H9 (cell line): ENCODE data around the gene ABCE1. TPM values are rescaled to one million over a fixed set of nuclear protein-coding genes. Genes with fewer than 3 reads are reported as not detected.

Experiments
- DNase-seq: peaks from one replicate; pipeline ENCODE4 v3.0.0-alpha.2; 2017
- H2AFZ ChIP-seq: one replicate; pipeline ENCODE4 v1.6.1; 2013; ENCODE audit warnings: mild to moderate bottlenecking, low read length, control low read depth, moderate library complexity
- H2AK5ac ChIP-seq: 2 replicates; pipeline ENCODE4 v1.6.1; 2013; ENCODE audit warnings: low read length, control low read depth, mixed read lengths; ENCODE audit not compliant: insufficient read length
- H2BK120ac ChIP-seq: one replicate; pipeline ENCODE4 v1.6.1; 2013; ENCODE audit warnings: low read depth, mild to moderate bottlenecking, low read length, control low read depth, inconsistent platforms; ENCODE audit not compliant: poor library complexity, severe bottlenecking
- H2BK12ac ChIP-seq: 2 replicates; pipeline ENCODE4 v1.6.1; 2013; ENCODE audit warnings: low read length, control low read depth, mixed read lengths, low read depth; ENCODE audit not compliant: insufficient read length
- H2BK15ac ChIP-seq: 2 replicates; pipeline ENCODE4 v1.6.1; 2013; ENCODE audit warnings: low read depth, low read length, control low read depth
- H2BK20ac ChIP-seq: one replicate; pipeline ENCODE4 v1.6.1; 2013; ENCODE audit warnings: low read depth, mild to moderate bottlenecking, low read length, control low read depth, inconsistent platforms; ENCODE audit not compliant: poor library complexity, severe bottlenecking
- H2BK5ac ChIP-seq: 2 replicates; pipeline ENCODE4 v1.6.1; 2013; ENCODE audit warnings: low read length, control low read depth, mixed read lengths; ENCODE audit not compliant: insufficient read length
- H3K14ac ChIP-seq: 2 replicates; pipeline ENCODE4 v1.6.1; 2013; ENCODE audit warnings: low read length, control low read depth; ENCODE audit not compliant: insufficient read depth
- H3K18ac ChIP-seq: 2 replicates; pipeline ENCODE4 v1.6.1; 2013; ENCODE audit warnings: low read depth, mild to moderate bottlenecking, mixed read lengths, low read length, control low read depth; ENCODE audit not compliant: insufficient read length
- H3K23ac ChIP-seq: 2 replicates; pipeline ENCODE4 v1.6.1; 2013; ENCODE audit warnings: low read length, control low read depth, mixed read lengths, low read depth; ENCODE audit not compliant: insufficient read length
- H3K23me2 ChIP-seq: 2 replicates; pipeline ENCODE4 v1.6.1; 2013; ENCODE audit warnings: low read depth, mild to moderate bottlenecking, mixed read lengths, low read length, control low read depth; ENCODE audit not compliant: insufficient read length, poor library complexity, severe bottlenecking
- H3K27ac ChIP-seq: 2 replicates; pipeline ENCODE4 v1.5.1; 2013; ENCODE audit warnings: low read length, control low read depth, mixed read lengths, low read depth; ENCODE audit not compliant: insufficient read length
- H3K27me3 ChIP-seq: 2 replicates; pipeline ENCODE4 v1.6.1; 2013; ENCODE audit warnings: low read length, control low read depth, inconsistent platforms; ENCODE audit not compliant: insufficient read depth
- H3K4ac ChIP-seq: 2 replicates; pipeline ENCODE4 v1.6.1; 2013; ENCODE audit warnings: low read depth, mild to moderate bottlenecking, control low read depth, inconsistent platforms, low read length, moderate library complexity
- H3K4me1 ChIP-seq: 2 replicates; pipeline ENCODE4 v1.6.1; 2013; ENCODE audit warnings: low read length, control low read depth, inconsistent platforms; ENCODE audit not compliant: insufficient read depth
- H3K4me2 ChIP-seq: 2 replicates; pipeline ENCODE4 v1.6.1; 2013; ENCODE audit warnings: low read length, control low read depth, mixed read lengths; ENCODE audit not compliant: insufficient read length, insufficient read depth
- H3K56ac ChIP-seq: 2 replicates; pipeline ENCODE4 v1.6.1; 2013; ENCODE audit warnings: low read depth, mild to moderate bottlenecking, mixed read lengths, low read length, control low read depth; ENCODE audit not compliant: insufficient read length
- H3K79me1 ChIP-seq: 2 replicates; pipeline ENCODE4 v1.6.1; 2013; ENCODE audit warnings: low read depth, mild to moderate bottlenecking, moderate library complexity, low read length, control low read depth, inconsistent platforms; ENCODE audit not compliant: insufficient read depth, poor library complexity, severe bottlenecking
- H3K79me2 ChIP-seq: 2 replicates; pipeline ENCODE4 v1.6.1; 2013; ENCODE audit warnings: low read length, control low read depth, inconsistent platforms; ENCODE audit not compliant: insufficient read depth
- H3K9ac ChIP-seq: 2 replicates; pipeline ENCODE4 v1.6.1; 2013; ENCODE audit warnings: low read length, control low read depth, mixed read lengths; ENCODE audit not compliant: insufficient read length; ENCODE audit errors: extremely low read depth
- H3K9me3 ChIP-seq: one replicate; pipeline ENCODE4 v1.6.1; 2013; ENCODE audit warnings: low read depth, low read length, inconsistent platforms; ENCODE audit not compliant: control insufficient read depth
- H3T11ph ChIP-seq: one replicate; pipeline ENCODE4 v1.6.1; 2013; ENCODE audit warnings: mild to moderate bottlenecking, low read length, control low read depth, inconsistent platforms
- H4K20me1 ChIP-seq: one replicate; pipeline ENCODE4 v1.6.1; 2013; ENCODE audit not compliant: control insufficient read depth, insufficient read length, insufficient read depth
- H4K5ac ChIP-seq: 2 replicates; pipeline ENCODE4 v1.6.1; 2013; ENCODE audit warnings: low read depth, mild to moderate bottlenecking, mixed read lengths, low read length, control low read depth; ENCODE audit not compliant: insufficient read length
- H4K8ac ChIP-seq: replicated peaks from 2 replicates; pipeline ENCODE4 v1.6.1; 2013; ENCODE audit warnings: low read length, control low read depth, mixed read lengths, low read depth; ENCODE audit not compliant: insufficient read length
- H4K91ac ChIP-seq: 2 replicates; pipeline ENCODE4 v1.6.1; 2013; ENCODE audit warnings: low read depth, mild to moderate bottlenecking, moderate library complexity, mixed read lengths, low read length, control low read depth; ENCODE audit not compliant: insufficient read length
- H3K27ac Mint-ChIP-seq, 3 experiments: 2 replicates in 2 of 3; 3 replicates in 1 of 3; pipeline ENCODE4 v1.8.0; 2020 to 2021; ENCODE audit warnings: mixed read lengths in 3 of 3, mild to moderate bottlenecking in 1 of 3, moderate library complexity in 1 of 3
- H3K27me3 Mint-ChIP-seq: 2 replicates; pipeline ENCODE4 v1.8.0; 2021; ENCODE audit warnings: low read depth, mild to moderate bottlenecking, moderate library complexity, mixed read lengths
- H3K36me3 Mint-ChIP-seq, 3 experiments: 2 replicates in 2 of 3; 3 replicates in 1 of 3; pipeline ENCODE4 v1.8.0; 2020 to 2021; ENCODE audit warnings: low read depth in 3 of 3, mixed read lengths in 3 of 3; ENCODE audit not compliant: insufficient read depth in 1 of 3
- H3K4me1 Mint-ChIP-seq, 2 experiments: 2 replicates each; pipeline ENCODE4 v1.8.0; 2020; ENCODE audit warnings: mixed read lengths in 2 of 2
- H3K4me3 Mint-ChIP-seq, 2 experiments: 2 replicates in 1 of 2; 3 replicates in 1 of 2; pipeline ENCODE4 v1.8.0; 2020 to 2021; ENCODE audit warnings: mild to moderate bottlenecking in 2 of 2, mixed read lengths in 2 of 2, moderate library complexity in 1 of 2
- H3K9me3 Mint-ChIP-seq, 2 experiments: 2 replicates in 1 of 2; 3 replicates in 1 of 2; pipeline ENCODE4 v1.8.0; 2020; ENCODE audit warnings: mild to moderate bottlenecking in 2 of 2, mixed read lengths in 2 of 2, moderate library complexity in 1 of 2
- CTCF ChIP-seq: fragments of 200-600 bp; sonication (generic); conservative IDR thresholded peaks from 3 replicates; pipeline ENCODE4 v1.8.0; 2021; ENCODE audit warnings: antibody characterized with exemption, mild to moderate bottlenecking
- WGBS: extraction: QIAGEN DNeasy Blood & Tissue Kit; methylation state at CpG from one replicate; pipeline ENCODE4 v1.1.7; 2013; ENCODE audit warnings: missing lambda C conversion rate, low lambda C conversion rate, mixed read lengths; ENCODE audit not compliant: insufficient read length; ENCODE audit errors: extremely low coverage; 5-methylcytosine and 5-hydroxymethylcytosine counted together
- total RNA-seq: library from RNA; stranded (reverse); gene quantifications from 2 replicates; pipeline ENCODE4 v1.2.1, GENCODE V29; 2021

ABCE1 gene
- total RNA-seq, 1 experiment from 2014 or later: 112 TPM

- Mint-ChIP-seq H3K4me3 (peak overlapping the region; percentile 94 to 97), H3K27me3 (no peaks in the 10 kb centered on the region), H3K4me1 (peaks cover 24 to 27% of the 10 kb centered on the region in 2 experiments), H3K36me3 (peaks cover 11 to 13% (median 11%) of the 10 kb centered on the region in 3 experiments), H3K27ac (peak overlapping the region in 1 of 3 experiments; percentile 70; a peak in 1 of 7 replicates), H3K9me3 (peaks cover 0 to 2% of the 10 kb centered on the region in 2 experiments; a peak in 1 of 5 replicates)
- no peaks in the 10 kb centered on the region for H3K27me3 ChIP-seq
- H2BK20ac ChIP-seq: no peak overlapping the region
- no peak overlapping the region for H3K14ac ChIP-seq
- TF ChIP-seq CTCF: no peak
- no peak overlapping the region for H3K27ac ChIP-seq
- no peak overlapping the region for H3K23ac ChIP-seq
- H3K56ac ChIP-seq: no peak overlapping the region
- no peak overlapping the region for H2AFZ ChIP-seq
- no CpG with 5 or more reads among the region's 5 CpGs for WGBS
- no peak overlapping the region for H2BK15ac ChIP-seq
- peaks cover 30% of the 10 kb centered on the region; the same call in 1 of the 2 replicates for H3K79me2 ChIP-seq
- H4K20me1 ChIP-seq: no peaks in the 10 kb centered on the region
- H2AK5ac ChIP-seq: no peak overlapping the region
- peak overlapping the region; percentile 86 for H3K4me2 ChIP-seq
- H3K79me1 ChIP-seq: no peaks in the 10 kb centered on the region
- H3K4me1 ChIP-seq: no peaks in the 10 kb centered on the region
- no peaks in the 10 kb centered on the region for H3K9me3 ChIP-seq
- no peak overlapping the region for H3T11ph ChIP-seq
- peaks cover 14% of the 10 kb centered on the region for H3K23me2 ChIP-seq
- H2BK12ac ChIP-seq: no peak overlapping the region
- H3K4ac ChIP-seq: no peak overlapping the region
- no peak overlapping the region for H4K91ac ChIP-seq
- no peak overlapping the region for H2BK5ac ChIP-seq
- peak overlapping the region; percentile 79 for H3K9ac ChIP-seq
- no peak overlapping the region for H2BK120ac ChIP-seq
- no peak overlapping the region for H4K5ac ChIP-seq
- H4K8ac ChIP-seq: no peak overlapping the region
- no peak overlapping the region for H3K18ac ChIP-seq
- DNase-seq: no peak
These were observed 80.7 kb downstream of the ABCE1 start for GRCh38 chr4:145178740-145179280.

Other genes starting within 250 kb of the ABCE1 start
- gene ANAPC10, start 115 bp upstream of the ABCE1 start, total RNA-seq: 25.3 and 26.1 TPM in 2 replicates
- 51.1 and 59.0 TPM in 2 replicates for gene OTUD4, start 82.3 kb downstream of the ABCE1 start, total RNA-seq